Amniotic stem cell (primary cell): ENCODE results near the gene MRGPRX2.

Experiments
- DNase-seq: peaks from one replicate; lab custom pipeline; 2025; lab: John Stamatoyannopoulos, UW

MRGPRX2 gene

GRCh38 chr11:19060629-19061028, at the start of gene MRGPRX2:
Gene MRGPRX2, minus strand, starts transcription at chr11:19060717. Its CDS starts 4,315 bp downstream, at chr11:19056402.
- no peak for DNase-seq

GRCh38 chr11:19110295-19110694, 49.8 kb upstream of the MRGPRX2 start:
- DNase-seq, result no peak

GRCh38 chr11:19107125-19107524, 46.6 kb upstream of the MRGPRX2 start:
- DNase-seq, result no peak

- DNase-seq, result no peak
Measured at GRCh38 chr11:19105011-19105410, 44.5 kb upstream of the MRGPRX2 start.

- DNase-seq, result no peak
Measured at GRCh38 chr11:19102521-19102900, 42.0 kb upstream of the MRGPRX2 start.

- no peak for DNase-seq
Measured at GRCh38 chr11:19101796-19102520, 41.4 kb upstream of the MRGPRX2 start.

- no peak for DNase-seq
Measured at GRCh38 chr11:19100885-19101284, 40.4 kb upstream of the MRGPRX2 start.

- no peak for DNase-seq
Measured at GRCh38 chr11:19099093-19099492, 38.6 kb upstream of the MRGPRX2 start.

- DNase-seq, result no peak
Measured at GRCh38 chr11:19094859-19095258, 34.3 kb upstream of the MRGPRX2 start.

- no peak for DNase-seq
Measured at GRCh38 chr11:19093976-19094375, 33.5 kb upstream of the MRGPRX2 start.

- no peak for DNase-seq
Measured at GRCh38 chr11:19092850-19093249, 32.3 kb upstream of the MRGPRX2 start.

- DNase-seq, result no peak
Measured at GRCh38 chr11:19092342-19092741, 31.8 kb upstream of the MRGPRX2 start.

- no peak for DNase-seq
Measured at GRCh38 chr11:19091366-19091765, 30.8 kb upstream of the MRGPRX2 start.

- no peak for DNase-seq
Measured at GRCh38 chr11:19089421-19089820, 28.9 kb upstream of the MRGPRX2 start.

GRCh38 chr11:19088791-19089190, 28.3 kb upstream of the MRGPRX2 start:
- no peak for DNase-seq

- peak; percentile 7 for DNase-seq
Measured at GRCh38 chr11:19087658-19088057, 27.1 kb upstream of the MRGPRX2 start.

GRCh38 chr11:19084661-19085315, 24.3 kb upstream of the MRGPRX2 start:
- DNase-seq, result no peak

- DNase-seq, result no peak
Measured at GRCh38 chr11:19083166-19083565, 22.6 kb upstream of the MRGPRX2 start.

- DNase-seq, result no peak
Measured at GRCh38 chr11:19080579-19080993, 20.1 kb upstream of the MRGPRX2 start.

GRCh38 chr11:19079643-19080440, 19.3 kb upstream of the MRGPRX2 start:
- DNase-seq, result peak; percentile 44

- DNase-seq, result no peak
Measured at GRCh38 chr11:19077965-19078364, 17.4 kb upstream of the MRGPRX2 start.

- peak; percentile 20 for DNase-seq
Measured at GRCh38 chr11:19076744-19077589, 16.4 kb upstream of the MRGPRX2 start.
